Neuronal stem cell (in vitro differentiated cells): ENCODE results near the gene SRP68.

ENCODE experiments used
- DNase-seq: peaks from one replicate; pipeline ENCODE4 v3.0.0-alpha.2; 2013; ENCODE audit warnings: low spot score
- H2AFZ ChIP-seq: one replicate; pipeline ENCODE4 v1.6.1; 2013; ENCODE audit warnings: mild to moderate bottlenecking, low read length, inconsistent platforms
- H2AK5ac ChIP-seq: 2 replicates; pipeline ENCODE4 v1.6.1; 2013; ENCODE audit warnings: low read depth, mild to moderate bottlenecking, inconsistent platforms, low read length, moderate library complexity, mixed read lengths
- H2BK120ac ChIP-seq: 2 replicates; pipeline ENCODE4 v1.6.1; 2013; ENCODE audit warnings: low read depth, mild to moderate bottlenecking, inconsistent platforms, low read length, moderate library complexity, mixed read lengths
- H2BK12ac ChIP-seq: one replicate; pipeline ENCODE4 v1.6.1; 2013; ENCODE audit warnings: low read length, inconsistent platforms
- H2BK15ac ChIP-seq: 2 replicates; pipeline ENCODE4 v1.6.1; 2013; ENCODE audit warnings: mild to moderate bottlenecking, low read length, inconsistent platforms, mixed read lengths
- H2BK5ac ChIP-seq: one replicate; pipeline ENCODE4 v1.6.1; 2013; ENCODE audit warnings: inconsistent platforms, mild to moderate bottlenecking, low read length, moderate library complexity
- H3K14ac ChIP-seq: one replicate; pipeline ENCODE4 v1.6.1; 2013; ENCODE audit warnings: low read length, inconsistent platforms
- H3K18ac ChIP-seq: 2 replicates; pipeline ENCODE4 v1.6.1; 2013; ENCODE audit warnings: low read length, inconsistent platforms
- H3K23ac ChIP-seq: 2 replicates; pipeline ENCODE4 v1.6.1; 2013; ENCODE audit warnings: low read depth, mild to moderate bottlenecking, mixed read lengths, low read length, inconsistent platforms; ENCODE audit not compliant: poor library complexity
- H3K27ac ChIP-seq: replicated peaks from 3 replicates; pipeline ENCODE4 v1.5.1; 2013; ENCODE audit warnings: low read length, inconsistent platforms
- H3K27me3 ChIP-seq, 3 experiments: 2 replicates each; pipeline ENCODE4 v1.6.1; 2013; ENCODE audit warnings: low read length in 3 of 3, mild to moderate bottlenecking in 2 of 3, inconsistent platforms in 1 of 3, low read depth in 1 of 3, mixed read lengths in 1 of 3, moderate library complexity in 1 of 3; ENCODE audit not compliant: control insufficient read depth in 3 of 3, insufficient read depth in 3 of 3
- H3K36me3 ChIP-seq, 2 donors: replicated peaks in 1 of 2; 2 replicates each; pipeline ENCODE4 v1.6.1; 2013; ENCODE audit warnings: low read length in 2 of 2; ENCODE audit not compliant: control insufficient read depth in 2 of 2, insufficient read depth in 2 of 2
- H3K4ac ChIP-seq: 2 replicates; pipeline ENCODE4 v1.6.1; 2013; ENCODE audit warnings: inconsistent platforms, mild to moderate bottlenecking, low read length, moderate library complexity
- H3K4me1 ChIP-seq, 2 donors: 1 replicate in 1 of 2; 2 replicates in 1 of 2; pipeline ENCODE4 v1.6.1; 2013; ENCODE audit warnings: low read length in 2 of 2, low read depth in 1 of 2; ENCODE audit not compliant: control insufficient read depth in 2 of 2, insufficient read depth in 1 of 2
- H3K4me2 ChIP-seq: one replicate; pipeline ENCODE4 v1.6.1; 2013; ENCODE audit warnings: mild to moderate bottlenecking, low read length, inconsistent platforms; ENCODE audit not compliant: insufficient read depth, poor library complexity, severe bottlenecking
- H3K4me3 ChIP-seq, 2 donors: 2 replicates each; pipeline ENCODE4 v1.5.1; 2013; ENCODE audit warnings: low read length in 2 of 2, mild to moderate bottlenecking in 2 of 2, inconsistent platforms in 1 of 2, moderate library complexity in 1 of 2
- H3K79me1 ChIP-seq: one replicate; pipeline ENCODE4 v1.6.1; 2013; ENCODE audit warnings: low read depth, mild to moderate bottlenecking, inconsistent platforms, low read length, moderate library complexity
- H3K9ac ChIP-seq: one replicate; pipeline ENCODE4 v1.6.1; 2013; ENCODE audit warnings: mild to moderate bottlenecking, low read depth, low read length, inconsistent platforms; ENCODE audit not compliant: poor library complexity
- H3K9me3 ChIP-seq, 2 donors: replicated peaks in 1 of 2; 2 replicates each; pipeline versions ENCODE3 to v1.6.1; 2013; ENCODE audit warnings: low read length in 2 of 2, mild to moderate bottlenecking in 2 of 2, inconsistent platforms in 1 of 2, low read depth in 1 of 2, mixed read lengths in 1 of 2, moderate library complexity in 1 of 2; ENCODE audit not compliant: control insufficient read depth in 2 of 2, insufficient read depth in 1 of 2
- H4K8ac ChIP-seq: one replicate; pipeline ENCODE4 v1.6.1; 2013; ENCODE audit warnings: low read depth, mild to moderate bottlenecking, inconsistent platforms, low read length, moderate library complexity
- H4K91ac ChIP-seq: one replicate; pipeline ENCODE4 v1.6.1; 2013; ENCODE audit warnings: low read length, low read depth, mild to moderate bottlenecking, inconsistent platforms; ENCODE audit not compliant: poor library complexity
- WGBS, 2 donors: extraction: QIAGEN DNeasy Blood & Tissue Kit; methylation state at CpG; one replicate each; pipeline ENCODE4 v1.1.7; 2013; ENCODE audit warnings: missing lambda C conversion rate in 2 of 2, mixed read lengths in 1 of 2; ENCODE audit not compliant: insufficient read length in 2 of 2, insufficient replicate concordance in 1 of 2; ENCODE audit errors: extremely low coverage in 2 of 2; 5-methylcytosine and 5-hydroxymethylcytosine counted together

Gene SRP68

DNA sequence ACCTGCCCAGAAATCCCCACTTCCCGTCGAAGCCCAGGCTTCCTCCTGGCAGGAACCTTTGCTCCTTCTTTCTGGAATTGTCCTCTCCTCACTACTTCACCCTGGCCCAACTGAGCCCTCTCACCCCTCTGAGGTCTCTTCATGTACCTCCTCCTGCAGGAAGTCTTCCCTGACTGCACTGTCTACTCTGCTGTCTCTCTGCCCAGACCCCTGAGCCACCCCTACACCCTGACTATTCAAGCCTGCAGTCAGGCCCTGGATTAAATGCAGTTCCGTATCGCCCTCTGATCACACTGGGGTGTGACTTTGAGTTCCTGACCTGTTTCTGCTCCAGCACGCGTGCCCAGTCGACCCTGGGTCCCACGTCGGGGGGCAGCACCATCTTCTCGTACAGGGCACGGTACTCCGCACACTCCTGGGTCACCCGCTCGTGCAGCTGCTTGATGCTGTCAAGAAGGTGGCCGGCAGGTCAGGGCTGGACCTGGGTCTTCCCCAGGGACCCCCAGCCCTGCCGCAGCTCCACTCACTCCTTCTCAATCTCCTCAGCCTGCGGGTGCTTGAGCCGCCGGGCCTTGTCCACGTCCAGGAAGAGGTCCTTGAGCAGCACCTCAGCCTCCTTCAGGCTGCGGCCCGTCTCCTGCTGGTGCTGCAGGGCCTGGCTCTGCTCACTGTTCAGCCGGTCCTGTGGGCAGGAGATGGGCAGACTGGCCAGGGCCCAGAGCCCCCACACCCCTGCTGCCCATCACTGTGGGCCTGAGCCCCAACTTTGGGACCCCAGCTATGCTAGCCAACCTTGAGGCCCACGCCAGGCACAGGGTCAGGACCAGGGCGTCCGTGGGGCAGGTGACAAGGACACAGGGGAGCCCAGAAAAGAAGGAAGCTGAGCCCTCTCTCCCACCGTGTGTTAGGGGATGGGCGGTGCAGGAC is 49.1 kb downstream of the SRP68 start:
- Histone ChIP-seq H3K4me1 (no peaks in the 10 kb centered on the region), H3K23ac (no peak overlapping the region), H3K9ac (no peak overlapping the region), H2BK15ac (no peak overlapping the region), H2BK5ac (no peak overlapping the region), H2AFZ (no peak overlapping the region), H2AK5ac (no peak overlapping the region), H3K36me3 (no peaks in the 10 kb centered on the region), H3K27me3 (peaks cover 0 to 40% (median 0%) of the 10 kb centered on the region in 3 experiments), H2BK12ac (no peak overlapping the region), H3K4me3 (no peak overlapping the region), H3K4ac (no peak overlapping the region), H3K79me1 (peaks cover 2% of the 10 kb centered on the region), H4K8ac (peak overlapping the region; percentile 23), H3K18ac (no peak overlapping the region), H3K27ac (no peak overlapping the region), H2BK120ac (no peak overlapping the region), H3K9me3 (no peaks in the 10 kb centered on the region), H4K91ac (no peak overlapping the region), H3K14ac (peak overlapping the region; percentile 38), H3K4me2 (no peak overlapping the region)
- WGBS, 2 donors = no CpG with 5 or more reads among the region's 28 CpGs
- no peak for DNase-seq

DNA sequence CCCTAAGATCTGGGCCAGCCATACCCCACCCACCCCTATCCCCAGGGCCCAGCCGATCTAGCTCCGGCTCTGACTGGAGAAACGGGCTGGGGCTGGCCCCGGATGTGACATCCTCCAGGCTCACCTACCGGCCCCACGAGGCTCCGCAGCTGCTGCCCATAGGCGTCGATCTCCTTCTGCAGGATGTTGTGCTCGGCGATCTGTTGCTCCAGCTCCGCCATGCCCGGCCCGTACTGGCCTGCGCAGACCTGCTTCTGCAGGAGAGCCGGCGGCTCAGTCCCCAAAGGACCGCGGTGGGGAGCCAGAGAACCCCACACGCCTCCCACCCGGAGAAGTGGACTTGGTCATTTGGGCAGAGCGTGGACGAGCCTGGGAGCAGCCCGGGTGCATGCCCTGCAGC is 50.0 kb downstream of the SRP68 start:
- no peak overlapping the region for H3K18ac ChIP-seq
- no peak overlapping the region for H2AFZ ChIP-seq
- no peak overlapping the region for H2AK5ac ChIP-seq
- H3K4me3 ChIP-seq = no peak overlapping the region
- H3K9ac ChIP-seq = no peak overlapping the region
- H3K36me3 ChIP-seq = no peaks in the 10 kb centered on the region
- no peaks in the 10 kb centered on the region for H3K9me3 ChIP-seq
- no peak overlapping the region for H4K8ac ChIP-seq
- H3K4me2 ChIP-seq = no peak overlapping the region
- no peak overlapping the region for H2BK120ac ChIP-seq
- H3K27ac ChIP-seq = no peak overlapping the region
- no peak overlapping the region for H4K91ac ChIP-seq
- H3K4ac ChIP-seq = no peak overlapping the region
- DNase-seq = no peak
- H3K79me1 ChIP-seq = peaks cover 2% of the 10 kb centered on the region
- H3K27me3 ChIP-seq = peaks cover 0 to 47% (median 0%) of the 10 kb centered on the region in 3 experiments
- H3K4me1 ChIP-seq = no peaks in the 10 kb centered on the region
- H2BK12ac ChIP-seq = no peak overlapping the region
- whole genome bisulfite sequencing, 2 donors = no CpG with 5 or more reads among the region's 24 CpGs
- no peak overlapping the region for H3K14ac ChIP-seq
- no peak overlapping the region for H2BK15ac ChIP-seq
- H2BK5ac ChIP-seq = no peak overlapping the region
- peak overlapping the region; percentile 55 for H3K23ac ChIP-seq

DNA sequence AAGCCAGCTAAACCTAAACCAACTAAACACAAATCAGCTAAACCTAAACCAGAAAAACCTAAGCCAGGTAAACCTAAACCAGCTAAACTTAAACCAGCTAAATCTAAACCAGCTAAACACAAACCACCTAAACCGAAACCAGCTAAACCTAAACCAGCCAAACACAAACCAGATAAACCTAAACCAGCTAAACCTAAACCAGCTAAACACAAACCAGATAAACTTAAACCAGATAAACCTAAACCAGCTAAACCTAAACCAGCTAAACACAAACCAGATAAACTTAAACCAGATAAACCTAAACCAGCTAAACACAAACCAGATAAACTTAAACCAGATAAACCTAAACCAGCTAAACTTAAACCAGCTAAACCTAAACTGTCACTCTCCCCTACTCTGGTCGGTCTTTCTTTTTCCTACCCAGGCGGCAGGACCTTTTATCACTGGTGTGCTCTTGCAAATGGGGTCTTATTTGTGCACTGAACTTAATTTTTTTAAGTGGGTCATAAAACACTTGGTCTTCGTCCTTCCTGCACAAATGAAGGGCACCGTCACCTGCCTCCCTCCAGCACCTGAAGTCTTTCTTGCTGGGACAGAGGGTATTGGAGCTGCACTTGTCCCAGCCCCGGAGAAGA is 52.4 kb downstream of the SRP68 start:
- Histone ChIP-seq H3K36me3 (no peaks in the 10 kb centered on the region), H3K9me3 (no peaks in the 10 kb centered on the region), H2AFZ (no peak overlapping the region), H2BK15ac (no peak overlapping the region), H3K9ac (no peak overlapping the region), H3K4ac (no peak overlapping the region), H3K79me1 (peaks cover 2% of the 10 kb centered on the region), H3K18ac (no peak overlapping the region), H3K4me1 (no peaks in the 10 kb centered on the region), H2BK120ac (no peak overlapping the region), H3K14ac (no peak overlapping the region), H3K4me2 (no peak overlapping the region), H4K8ac (no peak overlapping the region), H2AK5ac (no peak overlapping the region), H3K4me3 (no peak overlapping the region), H3K27me3 (peaks cover 0 to 53% (median 0%) of the 10 kb centered on the region in 3 experiments), H2BK12ac (no peak overlapping the region), H3K23ac (no peak overlapping the region), H4K91ac (no peak overlapping the region), H2BK5ac (no peak overlapping the region), H3K27ac (no peak overlapping the region)
- DNase-seq = no peak
- WGBS, 2 donors = 100% methylated on average over 1 of the region's 6 CpGs; no CpG with 5 or more reads in 1 of the 2 donors

DNA sequence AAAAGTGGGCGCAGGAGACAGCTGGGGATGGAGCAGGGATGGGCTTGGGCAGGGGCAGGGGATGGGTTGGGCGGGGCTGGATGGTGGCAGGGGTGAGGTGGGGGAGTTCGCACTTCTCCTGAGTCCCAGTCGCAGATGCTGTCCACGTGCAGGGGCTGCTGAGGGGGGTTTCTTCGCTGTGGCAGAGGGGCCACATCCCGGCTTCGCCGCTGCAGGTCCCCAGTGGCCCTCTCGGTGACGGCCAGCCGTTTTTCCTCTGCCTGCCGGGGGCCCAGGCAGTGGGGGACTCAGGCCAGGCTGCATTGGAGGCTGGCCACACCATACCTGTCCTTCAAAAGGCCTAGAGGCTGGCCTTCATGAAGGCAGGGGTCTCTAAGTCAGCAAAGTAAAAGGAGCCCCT is 53.5 kb downstream of the SRP68 start:
- Histone ChIP-seq H3K4me2 (no peak overlapping the region), H2BK5ac (no peak overlapping the region), H3K14ac (no peak overlapping the region), H3K4me1 (peaks cover 2 to 3% of the 10 kb centered on the region in 2 donors), H2BK120ac (no peak overlapping the region), H4K8ac (no peak overlapping the region), H2AFZ (no peak overlapping the region), H3K4me3 (no peak overlapping the region), H3K9me3 (no peaks in the 10 kb centered on the region), H3K27me3 (peaks cover 0 to 56% (median 0%) of the 10 kb centered on the region in 3 experiments), H3K79me1 (peaks cover 2% of the 10 kb centered on the region), H3K18ac (no peak overlapping the region), H2BK12ac (no peak overlapping the region), H2BK15ac (peak overlapping the region; percentile 17), H3K27ac (no peak overlapping the region), H3K9ac (no peak overlapping the region), H3K23ac (no peak overlapping the region), H2AK5ac (no peak overlapping the region), H3K36me3 (no peaks in the 10 kb centered on the region), H4K91ac (no peak overlapping the region), H3K4ac (no peak overlapping the region)
- DNase-seq = no peak
- WGBS, 2 donors = no CpG with 5 or more reads among the region's 13 CpGs
